ENCODE results near the gene RYR3. TPM values are rescaled to one million over a fixed set of nuclear protein-coding genes. Genes with fewer than 3 reads are reported as not detected.

Gene RYR3
- 0.59 and 0.69 TPM in 2 replicates for total RNA-seq (2014; rRNA removed; shearing (Covaris generic))

DNA sequence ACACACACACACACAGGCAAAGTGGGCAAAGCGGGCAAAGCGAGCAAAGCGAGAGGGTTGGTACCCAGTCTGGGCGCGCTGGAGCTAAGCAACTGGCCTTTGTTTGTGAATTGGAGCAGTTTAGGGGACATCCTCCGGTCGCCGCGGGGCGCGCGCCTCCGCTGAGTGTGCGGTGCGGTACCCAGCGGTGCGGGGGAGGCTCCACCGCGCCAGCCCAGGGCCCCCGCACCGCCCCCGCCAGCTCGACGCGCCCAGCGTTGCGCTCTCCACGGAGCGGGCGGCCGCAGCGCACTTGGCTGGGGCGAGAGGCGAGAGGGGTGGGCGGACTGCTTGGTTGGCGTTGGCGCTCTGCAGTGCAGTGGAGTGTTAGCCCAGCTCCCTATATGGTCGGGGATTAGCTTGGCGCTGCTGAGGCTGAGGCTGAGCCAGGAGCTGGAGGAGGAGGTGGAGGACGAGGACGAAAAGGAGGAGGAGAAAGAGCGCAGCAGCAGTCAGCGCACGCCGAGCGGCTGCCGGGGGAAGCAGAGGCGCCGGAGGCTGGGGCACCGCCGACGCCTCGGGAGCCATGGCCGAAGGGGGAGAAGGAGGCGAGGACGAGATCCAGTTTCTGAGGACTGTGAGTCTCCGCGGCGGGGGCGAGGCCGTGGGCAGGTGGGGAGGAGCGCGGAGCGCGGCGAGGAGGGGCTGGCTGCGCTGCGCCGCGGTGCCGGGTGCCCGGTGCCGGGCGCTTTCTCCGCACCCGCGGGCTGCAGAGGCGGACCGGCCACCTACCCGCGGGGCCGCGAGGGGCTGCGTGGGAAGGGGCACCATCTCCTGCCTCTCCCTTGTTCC is at the start of gene RYR3:
Gene RYR3 (plus strand): TSS at position 487 of the 831 bp plus-strand sequence. CDS start 79 bp downstream, at position 566.
- Histone ChIP-seq H3K4me3 (ENCODE audit: insufficient read depth, low read depth, low read length) (peak within 1 kb of the TSS; percentile 61), H3K36me3 (replicated peaks; ENCODE audit: control insufficient read depth, insufficient read depth, low read length) (no peaks in the 10 kb centered on the region), H3K27me3 (ENCODE audit: control insufficient read depth, insufficient read depth, low read length) (peaks cover 30% of the 10 kb centered on the region)
- peak; percentile 85 for DNase-seq

DNA sequence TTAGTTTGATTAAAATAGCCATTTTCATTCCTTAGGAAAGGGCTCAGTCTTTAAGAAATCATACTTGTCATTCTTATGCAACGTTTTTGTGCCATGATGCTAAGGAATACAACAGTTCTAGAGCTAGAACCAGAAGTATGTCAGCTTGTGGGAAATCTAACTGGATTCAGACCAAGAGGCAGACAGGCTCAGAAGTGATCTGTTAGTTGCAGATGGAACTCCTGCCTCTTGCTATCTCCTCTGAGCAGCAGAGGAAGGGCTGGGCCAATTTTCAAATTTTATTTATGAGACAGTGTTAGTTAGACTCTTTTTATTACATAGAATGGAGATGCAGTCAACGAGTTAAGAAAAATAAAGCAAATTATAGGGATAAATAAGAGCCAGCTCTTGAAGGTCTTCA is 48.5 kb upstream of the RYR3 start:
- Histone ChIP-seq H3K27me3 (ENCODE audit: control insufficient read depth, insufficient read depth, low read length) (no peaks in the 10 kb centered on the region), H3K4me3 (ENCODE audit: insufficient read depth, low read depth, low read length) (no peak overlapping the region), H3K36me3 (replicated peaks; ENCODE audit: control insufficient read depth, insufficient read depth, low read length) (no peaks in the 10 kb centered on the region)
- no peak for DNase-seq

DNA sequence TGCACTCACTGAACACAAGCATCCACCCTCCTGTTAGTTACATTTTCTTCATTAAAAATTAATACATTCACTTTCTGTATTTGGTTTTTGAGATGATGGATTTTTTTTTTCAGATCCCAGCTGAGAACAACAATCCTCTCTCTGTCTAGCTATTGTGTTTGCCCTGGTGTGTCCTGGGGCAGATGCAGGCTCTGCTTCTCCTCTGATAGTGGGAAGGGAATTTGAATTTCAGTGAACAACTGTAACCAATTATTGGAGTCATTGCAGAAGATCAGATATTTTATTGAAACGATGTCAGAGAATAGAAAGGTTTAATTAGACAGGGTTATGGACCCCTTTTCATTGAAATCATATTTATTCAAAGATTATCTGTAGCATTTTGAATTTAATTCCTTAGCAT is 33.1 kb upstream of the RYR3 start:
- Histone ChIP-seq H3K27me3 (ENCODE audit: control insufficient read depth, insufficient read depth, low read length) (no peaks in the 10 kb centered on the region), H3K4me3 (ENCODE audit: insufficient read depth, low read depth, low read length) (no peak overlapping the region), H3K36me3 (replicated peaks; ENCODE audit: control insufficient read depth, insufficient read depth, low read length) (no peaks in the 10 kb centered on the region)
- DNase-seq = no peak

DNA sequence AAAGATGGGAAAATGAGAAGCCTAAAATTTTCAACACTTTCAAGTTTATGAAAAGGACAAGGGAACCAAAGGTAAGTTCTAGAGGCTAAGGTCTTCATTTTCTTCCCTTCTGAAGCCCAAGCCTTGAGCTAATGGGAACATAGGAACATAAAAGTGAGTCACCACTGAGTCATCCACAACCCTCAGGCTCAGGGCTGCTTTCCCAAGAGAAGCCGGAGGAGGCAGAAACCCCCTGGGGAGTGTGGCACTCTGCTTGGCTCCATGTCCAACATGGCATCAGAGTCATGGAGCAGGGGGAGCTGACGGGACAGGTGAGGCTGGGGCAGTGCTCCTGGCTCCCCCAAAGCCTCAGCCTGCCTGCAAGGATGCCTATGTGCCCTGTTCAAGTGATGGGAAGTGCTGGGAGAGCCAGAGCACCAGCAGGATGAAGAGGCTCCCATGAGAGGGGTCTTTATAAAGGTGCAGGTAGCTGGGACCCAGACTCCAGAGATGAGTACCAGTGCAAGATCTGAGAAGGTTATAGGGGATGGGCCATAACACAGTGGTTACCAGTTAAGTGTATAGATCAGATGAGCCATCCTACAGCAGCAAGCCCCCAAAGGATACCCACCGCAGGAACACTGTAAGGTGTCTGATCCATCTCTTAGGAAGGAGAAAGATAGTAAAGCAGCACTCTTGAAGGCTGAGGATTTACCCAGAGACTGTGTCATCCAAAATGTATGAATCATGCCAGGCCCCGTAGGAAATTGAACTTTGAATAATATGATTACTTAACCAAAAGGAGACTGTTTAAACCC is 31.8 kb upstream of the RYR3 start:
- no peak for DNase-seq
- Histone ChIP-seq H3K27me3 (ENCODE audit: control insufficient read depth, insufficient read depth, low read length) (no peaks in the 10 kb centered on the region), H3K4me3 (ENCODE audit: insufficient read depth, low read depth, low read length) (no peak overlapping the region), H3K36me3 (replicated peaks; ENCODE audit: control insufficient read depth, insufficient read depth, low read length) (no peaks in the 10 kb centered on the region)

DNA sequence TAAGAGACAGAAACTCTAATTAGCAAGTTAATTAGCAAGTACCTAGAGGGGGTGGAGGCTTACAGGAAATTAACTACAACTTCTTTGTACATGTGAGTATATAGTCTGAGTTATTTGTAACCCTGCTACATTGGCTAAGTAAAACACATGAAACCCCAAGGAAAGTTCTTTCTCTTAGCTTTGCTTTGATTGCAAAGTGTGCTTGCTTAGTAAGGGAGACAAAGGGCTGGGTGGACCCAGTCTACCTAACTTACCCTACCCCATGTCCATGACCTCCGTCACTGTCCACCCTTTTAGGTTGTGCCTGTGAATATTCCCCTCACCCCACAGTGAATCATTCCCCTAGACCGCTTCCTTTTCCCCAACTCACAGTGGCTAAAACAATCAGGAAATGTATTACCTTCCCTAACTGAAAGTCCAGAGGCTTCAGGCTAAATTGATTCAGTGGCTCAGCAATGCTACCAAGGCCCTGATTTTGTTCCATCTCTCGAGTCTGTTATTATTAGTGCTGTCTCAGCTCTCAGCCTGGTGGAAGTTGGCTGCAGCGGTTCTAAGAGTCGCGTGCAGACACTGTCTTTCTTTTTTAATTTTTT is 31.1 kb upstream of the RYR3 start:
- no peaks in the 10 kb centered on the region for H3K36me3 ChIP-seq (replicated peaks; ENCODE audit: control insufficient read depth, insufficient read depth, low read length)
- no peak overlapping the region for H3K4me3 ChIP-seq (ENCODE audit: insufficient read depth, low read depth, low read length)
- H3K27me3 ChIP-seq (ENCODE audit: control insufficient read depth, insufficient read depth, low read length) = no peaks in the 10 kb centered on the region
- DNase-seq = no peak

DNA sequence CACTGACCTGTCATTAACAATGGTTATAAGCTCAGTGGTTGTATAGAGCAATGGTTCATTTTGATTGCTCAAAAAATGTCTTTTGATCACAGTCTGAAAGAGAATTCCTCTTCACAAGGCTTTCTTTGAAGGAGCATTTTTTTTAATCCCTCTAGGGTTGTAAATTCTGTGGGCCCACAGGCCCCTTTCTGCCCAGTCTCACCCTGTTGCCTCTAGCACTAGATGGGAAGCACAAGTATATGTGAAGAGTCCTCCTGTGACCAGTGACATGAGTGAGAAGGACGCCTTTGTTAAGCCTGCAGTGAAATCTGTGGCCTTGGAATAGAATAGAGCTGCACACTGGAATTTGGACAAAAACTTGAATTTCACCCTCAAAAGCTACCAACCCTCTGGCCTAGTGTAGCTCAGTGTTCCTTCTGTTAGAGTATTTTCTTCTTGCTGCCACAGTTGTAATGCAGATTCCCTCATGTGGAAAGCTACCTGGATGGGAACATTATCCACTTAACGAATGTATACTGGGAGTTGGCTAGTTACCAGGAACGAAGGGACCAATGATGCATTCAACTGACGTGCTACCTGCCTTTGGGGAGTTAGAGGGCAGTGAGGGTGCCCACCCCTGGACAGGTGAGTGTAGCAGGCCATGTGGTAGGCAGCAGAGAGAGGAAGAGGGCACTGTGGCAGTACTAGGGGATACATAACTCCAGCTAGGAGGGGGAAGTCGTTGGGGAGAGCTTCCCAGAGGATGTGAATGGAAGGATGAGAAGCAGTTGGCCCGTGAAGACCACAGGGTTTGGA is 28.3 kb upstream of the RYR3 start:
- Histone ChIP-seq H3K4me3 (ENCODE audit: insufficient read depth, low read depth, low read length) (no peak overlapping the region), H3K27me3 (ENCODE audit: control insufficient read depth, insufficient read depth, low read length) (no peaks in the 10 kb centered on the region), H3K36me3 (replicated peaks; ENCODE audit: control insufficient read depth, insufficient read depth, low read length) (no peaks in the 10 kb centered on the region)
- DNase-seq = no peak

DNA sequence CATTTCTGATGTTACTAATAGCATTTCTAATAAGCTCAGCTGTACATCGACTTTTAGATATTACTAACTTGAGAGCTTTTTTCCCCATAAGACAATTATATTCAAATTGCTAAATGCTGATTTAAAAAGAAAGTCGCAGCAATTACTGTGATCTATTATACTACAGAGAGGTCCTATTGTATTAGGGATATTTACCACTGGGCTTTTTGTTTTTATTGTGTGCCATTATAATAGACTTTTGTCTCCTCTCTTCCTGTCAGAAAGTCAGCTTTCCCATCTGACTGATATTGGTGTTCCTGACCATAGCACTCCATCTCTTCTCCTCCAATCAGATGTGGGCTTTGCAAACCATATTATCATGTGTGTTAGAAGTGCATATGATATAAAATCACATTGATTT is 27.2 kb upstream of the RYR3 start:
- Histone ChIP-seq H3K27me3 (ENCODE audit: control insufficient read depth, insufficient read depth, low read length) (no peaks in the 10 kb centered on the region), H3K36me3 (replicated peaks; ENCODE audit: control insufficient read depth, insufficient read depth, low read length) (no peaks in the 10 kb centered on the region), H3K4me3 (ENCODE audit: insufficient read depth, low read depth, low read length) (no peak overlapping the region)
- no peak for DNase-seq

DNA sequence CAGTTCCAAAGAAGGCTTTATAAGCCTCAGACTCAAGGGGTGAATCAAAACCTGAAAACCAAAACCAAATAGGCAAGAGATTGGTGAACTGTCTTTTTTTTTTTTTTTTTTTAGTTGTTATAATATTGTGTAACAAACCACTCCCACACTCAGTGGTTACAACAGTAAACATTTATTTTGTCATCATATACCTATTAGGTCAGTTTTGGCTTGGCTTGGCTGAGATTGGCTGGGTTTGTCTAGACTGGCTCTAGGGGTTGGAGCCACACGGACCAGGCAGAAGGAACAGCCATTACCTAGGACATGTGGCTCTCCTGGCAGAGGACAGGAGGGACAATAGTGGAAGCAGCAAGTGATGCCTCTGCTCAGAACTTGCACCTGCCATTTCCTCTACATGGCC is 26.4 kb upstream of the RYR3 start:
- no peaks in the 10 kb centered on the region for H3K27me3 ChIP-seq (ENCODE audit: control insufficient read depth, insufficient read depth, low read length)
- DNase-seq = no peak
- no peaks in the 10 kb centered on the region for H3K36me3 ChIP-seq (replicated peaks; ENCODE audit: control insufficient read depth, insufficient read depth, low read length)
- no peak overlapping the region for H3K4me3 ChIP-seq (ENCODE audit: insufficient read depth, low read depth, low read length)

DNA sequence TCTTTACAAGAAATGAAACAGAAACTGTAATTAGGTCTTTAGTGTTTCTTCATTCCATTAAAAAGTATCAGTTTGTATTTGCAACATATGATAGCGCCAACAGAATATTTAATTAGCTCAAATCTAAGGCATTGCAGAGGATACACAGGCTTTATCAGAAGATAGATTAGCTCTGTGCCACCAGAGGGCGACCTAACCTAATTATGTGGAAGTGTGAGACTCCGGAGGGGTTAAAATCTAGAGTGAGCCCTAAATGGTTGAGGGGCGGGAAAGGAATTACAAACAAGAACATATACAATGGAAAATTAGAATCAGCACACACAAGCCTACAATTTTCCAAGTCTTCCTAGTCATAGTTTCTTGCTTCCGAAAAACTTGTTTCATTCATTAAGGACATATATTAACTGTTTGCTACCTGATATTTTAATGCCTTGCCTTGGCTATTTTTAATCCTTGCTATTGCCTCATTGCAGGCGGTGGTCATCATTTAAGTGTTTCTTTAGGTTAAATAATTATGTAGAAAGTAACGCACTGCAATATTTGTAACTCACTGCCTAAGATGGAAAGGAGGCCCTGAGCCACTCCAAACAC is 18.0 kb upstream of the RYR3 start:
- H3K27me3 ChIP-seq (ENCODE audit: control insufficient read depth, insufficient read depth, low read length) = no peaks in the 10 kb centered on the region
- no peaks in the 10 kb centered on the region for H3K36me3 ChIP-seq (replicated peaks; ENCODE audit: control insufficient read depth, insufficient read depth, low read length)
- H3K4me3 ChIP-seq (ENCODE audit: insufficient read depth, low read depth, low read length) = no peak overlapping the region
- peak; percentile 74 for DNase-seq

DNA sequence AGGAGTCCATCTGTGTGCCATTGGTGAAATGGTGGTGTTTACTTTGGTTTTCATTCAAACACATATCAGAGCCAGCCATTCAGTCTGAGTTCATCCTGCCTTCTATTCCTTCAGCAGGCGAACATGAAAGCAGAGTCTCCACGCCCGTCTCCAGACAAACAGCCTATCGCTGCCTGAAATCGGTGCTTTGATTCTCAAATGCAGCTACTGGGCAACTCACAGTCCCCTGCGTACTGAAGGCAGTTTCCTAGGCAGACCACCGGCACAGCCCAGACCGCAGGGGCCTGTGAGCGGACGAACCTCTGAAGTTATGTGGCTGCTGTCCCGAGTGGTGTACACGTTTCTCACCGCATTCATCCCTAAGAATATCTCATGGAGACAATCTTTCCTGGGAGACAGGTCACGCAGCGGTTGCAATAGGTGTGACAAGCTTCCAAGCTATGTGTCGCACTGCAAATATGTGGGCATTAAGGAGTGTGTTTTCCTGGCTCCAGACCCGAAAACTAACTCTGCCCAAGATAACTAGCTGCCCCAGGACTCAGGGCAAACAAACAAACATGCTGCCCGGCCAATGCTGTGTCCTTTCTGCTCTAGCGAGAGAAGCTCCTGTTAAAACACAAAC is 16.9 kb upstream of the RYR3 start:
- no peaks in the 10 kb centered on the region for H3K36me3 ChIP-seq (replicated peaks; ENCODE audit: control insufficient read depth, insufficient read depth, low read length)
- H3K27me3 ChIP-seq (ENCODE audit: control insufficient read depth, insufficient read depth, low read length) = no peaks in the 10 kb centered on the region
- H3K4me3 ChIP-seq (ENCODE audit: insufficient read depth, low read depth, low read length) = no peak overlapping the region
- DNase-seq = no peak

DNA sequence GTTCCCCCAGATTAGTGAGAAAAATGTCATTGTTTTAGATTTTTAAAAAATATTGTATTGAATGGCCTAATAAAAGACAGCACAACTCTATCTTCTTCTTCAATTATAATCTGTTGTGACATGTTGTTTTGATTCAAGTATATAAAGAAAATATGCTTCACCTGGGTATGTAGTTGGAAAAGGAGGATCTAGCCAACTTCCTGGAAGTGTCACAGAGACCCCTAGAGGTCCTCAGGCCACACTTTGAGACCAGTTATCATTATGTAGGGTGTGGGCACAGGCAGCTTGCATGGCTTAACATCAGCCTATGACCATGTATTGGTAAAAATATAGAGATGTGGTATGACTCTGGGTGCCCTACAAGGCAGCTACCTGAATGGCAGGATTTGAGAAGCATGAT is 14.7 kb upstream of the RYR3 start:
- no peak for DNase-seq
- Histone ChIP-seq H3K27me3 (ENCODE audit: control insufficient read depth, insufficient read depth, low read length) (no peaks in the 10 kb centered on the region), H3K4me3 (ENCODE audit: insufficient read depth, low read depth, low read length) (no peak overlapping the region), H3K36me3 (replicated peaks; ENCODE audit: control insufficient read depth, insufficient read depth, low read length) (no peaks in the 10 kb centered on the region)

DNA sequence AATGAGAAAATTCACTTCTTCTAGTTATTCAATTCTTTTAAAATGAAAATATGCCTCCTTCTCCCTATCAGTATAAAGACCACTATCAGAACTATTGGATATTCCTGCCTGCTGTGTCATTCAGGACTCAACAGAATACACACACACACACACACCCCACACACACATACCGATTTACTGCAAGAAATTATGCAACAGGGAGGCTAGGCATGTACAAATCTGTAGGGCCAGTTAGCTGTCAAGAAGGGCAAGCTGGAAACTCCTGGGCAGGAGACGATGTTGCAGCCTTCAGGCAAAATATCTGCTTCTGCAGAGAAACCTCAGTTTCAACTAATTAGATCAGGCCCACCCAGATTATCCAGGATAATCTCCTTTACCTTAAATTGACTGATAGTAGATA is 13.9 kb upstream of the RYR3 start:
- H3K4me3 ChIP-seq (ENCODE audit: insufficient read depth, low read depth, low read length) = no peak overlapping the region
- no peaks in the 10 kb centered on the region for H3K27me3 ChIP-seq (ENCODE audit: control insufficient read depth, insufficient read depth, low read length)
- no peak for DNase-seq
- no peaks in the 10 kb centered on the region for H3K36me3 ChIP-seq (replicated peaks; ENCODE audit: control insufficient read depth, insufficient read depth, low read length)

DNA sequence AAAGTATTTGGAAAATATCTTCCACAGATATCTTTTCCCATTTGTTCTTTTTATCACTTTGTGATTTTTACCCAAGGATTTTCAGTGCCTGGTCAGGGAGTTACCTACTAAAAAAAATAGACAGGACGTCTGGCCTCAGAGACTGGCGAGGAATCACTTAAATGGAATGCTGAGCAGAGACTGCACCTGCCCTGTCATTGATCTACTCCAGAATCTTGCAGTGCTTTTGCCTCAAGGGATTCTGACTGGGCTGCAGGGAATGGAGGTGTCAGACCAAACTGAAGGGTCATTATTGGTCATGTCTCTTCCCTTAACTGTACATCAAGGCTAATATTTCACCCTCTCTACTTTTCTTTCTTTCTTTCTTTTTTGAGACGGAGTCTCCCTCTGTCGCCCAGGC is 12.1 kb upstream of the RYR3 start:
- Histone ChIP-seq H3K36me3 (replicated peaks; ENCODE audit: control insufficient read depth, insufficient read depth, low read length) (no peaks in the 10 kb centered on the region), H3K4me3 (ENCODE audit: insufficient read depth, low read depth, low read length) (no peak overlapping the region), H3K27me3 (ENCODE audit: control insufficient read depth, insufficient read depth, low read length) (no peaks in the 10 kb centered on the region)
- no peak for DNase-seq

DNA sequence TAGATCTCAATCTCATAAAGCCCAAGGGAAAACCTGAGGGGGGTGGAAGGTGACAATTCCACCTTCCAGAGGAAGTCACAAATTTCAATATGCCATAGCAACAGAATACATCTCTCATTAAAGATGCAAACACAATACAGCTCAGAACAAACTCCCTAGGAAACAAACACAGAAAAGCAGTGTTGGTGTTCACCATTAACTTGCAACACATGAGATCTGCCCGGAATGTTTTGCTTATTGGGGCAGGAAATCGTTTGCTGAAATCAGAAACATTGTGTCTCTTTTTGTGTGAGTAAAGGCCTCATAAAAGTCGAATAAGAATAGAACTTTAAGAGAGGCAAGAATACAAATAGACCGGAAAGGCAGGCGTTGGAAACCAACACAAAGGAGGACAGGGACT is 5.8 kb upstream of the RYR3 start:
- no peaks in the 10 kb centered on the region for H3K36me3 ChIP-seq (replicated peaks; ENCODE audit: control insufficient read depth, insufficient read depth, low read length)
- H3K27me3 ChIP-seq (ENCODE audit: control insufficient read depth, insufficient read depth, low read length) = peaks cover 3% of the 10 kb centered on the region
- no peak overlapping the region for H3K4me3 ChIP-seq (ENCODE audit: insufficient read depth, low read depth, low read length)
- DNase-seq = no peak

Measured in H7 (cell line).